GM18907 (cell line): ENCODE results near the gene ZNF70.

ENCODE experiments used
- ATAC-seq: cut with Tn5 transposase; IDR thresholded peaks from one replicate; pipeline ENCODE4 v1.9.1; 2021; ENCODE audit warnings: mild to moderate bottlenecking, moderate library complexity; ENCODE audit not compliant: unreplicated experiment

ZNF70 gene

GRCh38 chr22:23779731-23780130 lies 28.8 kb upstream of the ZNF70 start:
- ATAC-seq, result no peak

GRCh38 chr22:23779083-23779482 lies 28.2 kb upstream of the ZNF70 start:
- ATAC-seq, result no peak

DNA sequence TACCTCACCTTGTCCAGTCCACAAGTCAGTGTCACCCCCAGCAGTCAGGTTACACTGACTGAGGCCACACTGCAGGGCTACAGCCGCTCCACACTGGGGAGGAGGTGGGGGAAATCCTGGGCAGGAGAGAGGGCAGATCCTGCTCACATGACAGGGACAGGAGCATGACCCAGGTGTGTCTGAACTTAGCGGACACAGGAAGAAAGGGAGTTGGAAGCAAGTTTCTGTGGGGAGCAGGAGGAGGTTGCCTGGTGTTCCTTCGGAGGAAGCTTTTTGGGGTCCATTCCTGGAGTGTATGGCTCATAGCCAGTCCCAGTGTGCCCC lies 27.6 kb upstream of the ZNF70 start:
- ATAC-seq, result no peak

DNA sequence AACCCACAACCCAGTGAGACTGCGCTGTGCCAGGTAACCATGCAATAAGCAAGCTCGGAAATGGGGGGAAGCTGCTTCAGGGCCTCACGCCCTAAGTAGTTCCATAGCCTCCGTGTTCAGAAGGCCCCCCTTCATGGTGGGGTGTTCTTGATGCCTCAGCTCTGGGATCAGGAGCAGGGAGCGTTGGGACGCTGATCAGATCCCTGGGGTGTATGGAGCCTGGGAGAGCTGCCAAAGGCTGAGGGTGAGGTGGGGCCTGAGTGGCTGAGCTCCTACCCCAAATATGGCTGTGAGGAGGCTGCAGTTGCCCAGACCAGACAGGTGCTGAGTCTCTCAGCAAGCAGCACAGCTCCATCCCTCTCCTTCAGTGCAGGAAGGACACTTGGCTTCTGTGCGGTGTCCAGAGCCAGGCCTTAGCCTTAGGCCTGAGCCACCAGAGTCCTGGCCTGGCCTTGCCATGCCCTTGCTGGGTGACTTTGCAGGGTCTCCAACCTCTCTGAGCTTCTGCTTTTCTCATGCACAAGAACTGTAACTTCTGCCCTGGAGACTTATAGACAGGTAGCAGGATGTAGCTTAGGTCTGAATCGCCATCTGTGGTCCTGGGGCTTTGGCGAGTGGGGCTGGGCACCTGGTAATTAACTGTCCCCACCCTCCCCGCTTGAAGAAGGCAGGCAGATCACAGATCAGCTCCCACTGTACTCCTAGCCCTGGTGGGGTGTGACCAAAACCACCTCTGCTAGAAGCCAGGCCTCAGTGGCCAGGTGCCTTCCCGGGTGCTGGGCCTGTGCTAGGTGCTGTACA lies 27.1 kb upstream of the ZNF70 start:
- ATAC-seq, result no peak

GRCh38 chr22:23775779-23776375 lies 25.0 kb upstream of the ZNF70 start:
- no peak for ATAC-seq

- ATAC-seq, result no peak
These were observed 24.1 kb upstream of the ZNF70 start for GRCh38 chr22:23774922-23775436.

DNA sequence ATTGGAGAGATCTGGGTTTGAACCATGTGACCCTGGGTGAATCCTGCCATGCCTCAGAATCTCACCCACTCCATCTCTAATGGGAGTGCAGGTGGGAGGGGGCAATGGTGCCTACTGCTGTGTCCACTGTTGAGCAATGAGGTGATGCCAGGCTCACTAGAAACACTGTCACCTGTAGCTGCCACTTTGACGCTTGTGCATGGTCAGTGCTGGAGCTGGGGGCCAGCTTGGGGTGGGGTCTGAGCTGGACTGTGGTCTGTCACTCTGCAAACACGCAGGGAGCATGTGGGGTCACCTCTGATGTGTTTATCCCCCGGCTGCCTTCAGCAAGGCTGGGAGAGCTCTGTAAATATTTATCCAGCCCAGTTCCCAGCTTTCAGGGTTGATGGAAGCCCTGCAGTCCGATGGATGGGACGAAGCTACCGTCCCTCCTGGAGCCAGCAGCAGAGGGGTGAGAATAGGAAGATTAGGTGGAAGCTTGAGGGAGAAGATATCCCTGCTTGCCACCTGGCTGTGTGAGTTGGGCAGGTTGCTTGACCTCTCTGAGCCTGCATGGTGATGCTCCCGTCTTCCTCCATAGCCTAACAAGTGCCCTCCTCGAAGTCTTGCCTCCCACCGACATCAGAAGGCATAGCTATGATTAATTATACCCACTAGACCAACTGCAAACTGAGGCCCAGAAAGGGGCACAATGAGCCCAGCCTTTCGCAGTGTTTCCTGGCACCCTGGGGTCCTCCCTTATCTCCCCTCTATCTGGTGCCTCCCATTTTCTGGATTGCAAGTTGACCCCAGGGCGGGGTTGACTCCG lies 23.4 kb upstream of the ZNF70 start:
- no peak for ATAC-seq

DNA sequence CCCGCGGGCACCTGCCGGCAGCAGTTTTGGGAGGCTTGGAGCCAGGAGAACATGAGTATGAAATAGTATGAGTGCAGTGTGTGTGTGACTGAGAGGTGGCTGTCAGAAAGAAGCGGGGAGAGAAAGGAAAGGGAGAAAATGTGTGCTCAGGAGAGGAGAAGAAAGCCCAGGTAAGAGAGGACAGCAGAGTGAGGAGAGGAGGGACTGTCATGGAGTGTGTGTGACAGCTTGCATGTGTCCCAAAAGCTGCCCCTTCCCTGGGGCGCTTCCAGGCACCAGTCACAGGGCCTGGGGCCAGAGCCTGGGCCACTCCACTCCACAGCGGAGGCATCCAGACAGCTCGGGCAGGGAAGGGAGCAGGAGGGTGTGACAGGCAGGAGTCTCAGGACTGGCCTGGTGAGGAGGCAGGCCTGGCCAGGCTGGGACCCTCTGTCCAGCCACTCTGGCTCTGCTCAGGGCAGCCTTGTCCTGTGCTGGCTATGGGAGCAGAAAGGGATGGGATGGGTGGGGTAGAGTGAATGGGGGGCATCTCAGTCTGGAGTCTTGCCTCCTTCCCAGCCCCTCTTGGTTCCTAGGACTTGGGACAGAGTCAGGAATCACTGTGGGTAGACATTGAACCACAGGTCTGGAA lies 22.7 kb upstream of the ZNF70 start:
- no peak for ATAC-seq

DNA sequence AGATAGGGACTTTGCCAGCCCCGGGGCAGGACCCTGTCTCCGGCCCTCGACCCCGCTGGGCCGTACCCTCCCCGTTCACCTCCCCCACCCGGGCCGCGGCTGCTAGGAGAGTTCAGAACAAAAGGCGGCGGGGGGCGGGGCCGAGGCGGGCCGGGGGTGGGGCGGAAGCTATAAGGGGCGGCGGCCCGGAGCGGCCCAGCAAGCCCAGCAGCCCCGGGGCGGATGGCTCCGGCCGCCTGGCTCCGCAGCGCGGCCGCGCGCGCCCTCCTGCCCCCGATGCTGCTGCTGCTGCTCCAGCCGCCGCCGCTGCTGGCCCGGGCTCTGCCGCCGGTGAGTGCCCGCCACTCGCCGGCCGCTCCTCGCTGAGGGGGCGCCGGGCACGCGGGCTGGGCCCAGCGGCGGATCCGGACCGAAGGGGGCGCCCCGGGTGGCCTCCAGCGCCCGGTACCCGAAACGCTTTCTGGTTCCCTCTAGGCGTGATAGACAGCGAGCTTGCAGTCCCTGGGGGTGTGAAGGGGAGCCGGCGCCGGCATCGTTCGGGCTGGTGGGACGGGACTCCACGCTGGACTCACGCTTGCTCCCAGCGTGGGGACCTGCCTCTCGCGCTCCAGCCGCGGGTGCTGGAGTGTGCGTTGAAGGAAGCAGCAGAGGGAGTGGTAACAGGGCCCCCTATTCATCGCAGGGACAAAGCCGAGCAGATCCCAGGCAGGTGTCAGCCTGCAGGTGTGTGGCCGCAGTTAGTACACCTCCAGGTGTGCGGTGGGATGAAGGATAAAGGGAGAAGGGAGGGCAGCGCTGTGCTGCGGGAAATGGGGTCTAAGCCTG lies 21.9 kb upstream of the ZNF70 start, which contains the start of gene MMP11:
Gene MMP11 (plus strand): TSS at position 201 of the 825 bp plus-strand sequence. CDS start 22 bp downstream, at position 223.
- no peak for ATAC-seq

DNA sequence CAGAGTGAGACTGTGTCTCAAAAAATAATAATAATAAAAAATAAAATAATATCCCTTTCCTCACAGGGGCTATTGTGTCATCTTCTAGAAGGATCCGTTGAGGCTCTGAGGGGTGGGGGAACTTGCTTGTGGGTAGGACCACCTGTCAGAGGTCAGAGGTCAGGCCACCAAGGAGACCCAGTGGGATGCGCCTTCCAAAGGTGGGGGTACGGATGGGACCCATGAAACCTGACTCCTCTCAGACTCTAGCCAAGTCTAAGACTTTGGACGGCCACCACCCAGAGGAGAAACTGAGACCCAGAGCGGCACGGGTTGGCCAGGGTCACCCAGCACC lies 21.4 kb upstream of the ZNF70 start:
- ATAC-seq, result no peak

- ATAC-seq, result no peak
These were observed 18.5 kb upstream of the ZNF70 start for GRCh38 chr22:23769321-23769965.

DNA sequence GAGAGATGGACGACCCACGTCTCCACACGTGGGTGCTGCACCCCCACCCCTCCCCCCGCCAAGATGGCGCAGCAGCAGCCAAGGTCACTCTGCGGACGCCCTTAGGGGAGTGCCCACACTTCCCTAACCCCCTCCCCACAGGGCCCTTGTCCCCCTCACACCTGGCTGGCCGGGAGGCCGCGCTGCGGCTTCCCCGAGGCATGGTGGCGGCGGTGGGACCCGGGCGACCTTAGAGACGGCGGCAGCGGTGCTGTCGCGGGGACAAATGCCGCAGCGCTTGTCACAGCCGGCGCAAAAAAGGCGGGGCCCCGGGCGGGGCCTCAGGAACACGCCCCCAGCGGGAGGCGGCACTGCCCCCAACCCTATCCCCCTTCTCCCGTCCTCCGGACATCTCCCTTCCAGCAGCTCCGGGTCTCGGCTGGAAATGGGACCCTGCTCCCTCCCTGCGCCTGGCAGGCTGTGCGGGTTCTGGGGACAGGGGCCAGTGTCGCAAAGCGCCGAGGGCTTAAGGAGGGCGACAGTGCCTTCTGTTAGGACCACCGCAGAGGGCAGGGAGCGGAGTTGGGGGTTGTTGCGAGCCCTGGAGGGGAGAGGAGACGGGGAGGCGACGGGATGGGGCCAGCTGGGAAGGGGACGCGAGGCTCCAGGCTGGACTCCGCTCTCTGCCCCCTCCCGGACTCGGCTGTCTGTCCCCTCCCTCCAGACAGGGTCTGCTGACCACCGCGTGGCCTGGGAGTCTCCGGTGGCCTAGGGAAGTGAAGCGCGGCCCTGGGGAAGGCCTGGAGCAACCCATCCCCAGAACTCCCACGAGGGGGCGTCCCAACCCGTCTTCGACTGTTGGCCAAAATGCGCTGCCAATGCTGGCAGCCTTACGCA lies 17.0 kb upstream of the ZNF70 start, which contains the start of gene CHCHD10:
Gene CHCHD10 (minus strand): TSS at position 300 of the 876 bp plus-strand sequence. CDS start 98 bp downstream, at position 202.
- peak; percentile 45 for ATAC-seq

- no peak for ATAC-seq
These were observed 16.4 kb upstream of the ZNF70 start for GRCh38 chr22:23767303-23767672.

DNA sequence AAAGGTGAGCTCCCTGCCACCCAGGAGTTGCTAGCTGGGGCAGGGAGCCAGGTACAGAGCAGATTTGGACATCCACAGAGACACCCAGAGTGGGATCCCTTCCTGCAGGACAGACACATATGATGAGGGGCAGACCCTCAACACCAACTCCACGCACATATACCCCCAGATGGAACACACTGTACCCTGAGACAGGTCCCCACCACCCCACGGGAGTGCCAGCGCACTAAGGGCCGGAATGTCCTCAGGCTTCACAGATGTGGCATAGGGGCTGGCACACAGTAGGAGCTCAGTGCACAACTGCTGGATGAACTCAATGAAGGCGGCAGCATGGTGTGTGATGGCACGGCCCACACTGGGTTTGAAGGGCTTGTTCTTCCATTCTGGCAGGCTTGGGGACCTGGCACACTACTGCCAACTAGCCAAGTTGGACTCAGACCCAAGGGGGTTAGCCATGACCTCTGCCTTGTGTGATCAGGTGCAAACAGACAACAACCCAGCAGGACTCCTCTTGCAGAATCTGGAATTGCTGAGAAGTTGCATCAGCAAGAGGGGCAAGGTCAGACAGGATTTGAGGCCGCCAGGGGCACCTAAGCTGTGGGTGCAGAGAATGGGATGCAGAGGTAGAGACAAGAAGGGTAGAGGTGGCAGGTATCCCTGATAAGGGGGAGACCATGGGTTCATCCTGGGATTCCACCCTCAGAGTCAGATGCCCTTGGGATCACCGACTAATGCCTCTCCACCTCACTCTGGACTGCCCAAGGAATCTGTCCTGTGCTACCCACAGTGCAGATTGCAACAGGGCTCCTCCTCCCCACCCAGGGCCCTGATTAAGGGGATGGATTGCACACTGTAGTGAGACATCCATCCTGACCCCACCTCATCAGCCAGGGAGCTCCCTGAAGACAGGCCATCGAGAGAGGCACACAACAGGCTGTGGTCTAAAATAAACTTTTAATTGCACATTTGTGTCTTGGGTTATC lies 14.3 kb upstream of the ZNF70 start:
- no peak for ATAC-seq

DNA sequence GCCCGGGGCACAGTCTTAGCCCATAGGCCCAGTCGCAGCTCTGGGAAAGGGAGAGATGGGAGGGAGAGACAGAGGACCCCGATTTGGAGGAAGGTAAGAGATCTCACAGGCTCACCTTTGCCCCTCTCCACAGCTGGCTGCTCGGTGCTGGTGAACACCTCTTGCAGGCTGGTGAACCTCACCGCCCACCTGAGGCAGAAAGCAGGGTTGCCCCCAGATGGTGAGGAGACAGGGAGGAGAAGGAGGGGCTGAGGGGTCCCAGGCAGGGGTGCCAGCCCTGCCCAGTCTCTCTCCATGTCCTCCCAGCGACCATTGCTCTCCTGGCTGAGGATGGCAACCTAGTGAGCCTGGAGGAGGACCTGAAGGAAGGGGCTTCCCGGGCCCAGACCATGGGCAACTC lies 13.0 kb upstream of the ZNF70 start:
- no peak for ATAC-seq

DNA sequence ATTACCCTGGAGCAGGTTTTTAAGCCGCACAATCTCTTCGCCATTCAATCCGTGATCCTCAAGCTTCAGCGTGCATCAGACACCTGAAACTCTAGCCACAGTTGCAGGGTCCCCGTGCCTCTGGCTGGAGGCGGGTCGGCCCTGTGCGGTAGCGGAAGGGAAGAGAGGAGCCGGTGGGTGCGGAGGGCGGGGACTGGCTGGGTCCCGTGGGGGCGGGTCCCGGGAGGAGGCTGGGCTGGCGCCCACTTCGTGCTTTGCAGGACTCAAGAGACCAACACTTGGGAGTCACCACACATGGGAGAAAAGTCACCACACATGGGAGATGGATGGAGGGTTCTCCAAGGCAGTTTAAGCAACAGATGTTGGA lies 12.7 kb upstream of the ZNF70 start:
- no peak for ATAC-seq

- ATAC-seq, result no peak
These were observed 12.1 kb upstream of the ZNF70 start, which contains the start of gene C22orf15 for GRCh38 chr22:23762842-23763578. Gene C22orf15 (plus strand): TSS chr22:23762990. CDS start chr22:23763307, 317 bp downstream.
